Glutamatergic neuron (in vitro differentiated cells): ENCODE measurements around the gene ANO10. TPM values are rescaled to one million over a fixed set of nuclear protein-coding genes. Genes with fewer than 3 reads are reported as not detected.

Experiments used
- DNase-seq: peaks from one replicate; pipeline ENCODE4 v3.0.0; 2022
- H3K27ac Mint-ChIP-seq: one replicate; pipeline ENCODE4 v1.8.0; 2020; ENCODE audit warnings: mild to moderate bottlenecking, mixed read lengths, inconsistent platforms; ENCODE audit not compliant: unreplicated experiment
- H3K27me3 Mint-ChIP-seq: one replicate; pipeline ENCODE4 v1.8.0; 2020; ENCODE audit warnings: mild to moderate bottlenecking, moderate library complexity, mixed read lengths, inconsistent platforms; ENCODE audit not compliant: unreplicated experiment
- H3K36me3 Mint-ChIP-seq: one replicate; pipeline ENCODE4 v1.8.0; 2020; ENCODE audit warnings: mild to moderate bottlenecking, mixed read lengths, inconsistent platforms; ENCODE audit not compliant: unreplicated experiment
- H3K4me1 Mint-ChIP-seq: one replicate; pipeline ENCODE4 v1.8.0; 2020; ENCODE audit warnings: mild to moderate bottlenecking, low read depth, mixed read lengths, inconsistent platforms; ENCODE audit not compliant: unreplicated experiment
- H3K4me3 Mint-ChIP-seq: one replicate; pipeline ENCODE4 v1.8.0; 2020; ENCODE audit warnings: mild to moderate bottlenecking, mixed read lengths, inconsistent platforms; ENCODE audit not compliant: unreplicated experiment
- H3K9me3 Mint-ChIP-seq: one replicate; pipeline ENCODE4 v1.8.0; 2020; ENCODE audit warnings: mild to moderate bottlenecking, moderate library complexity, mixed read lengths, inconsistent platforms; ENCODE audit not compliant: unreplicated experiment
- total RNA-seq: library from RNA; stranded (reverse); fragmentation: NEBNext Ultra II Directional; extraction: Animal tissue kit (Norgen Biotek cat#: 25700); gene quantifications from one replicate; pipeline ENCODE4 v1.2.1, GENCODE V29; 2021; ENCODE audit not compliant: unreplicated experiment
- TF ChIP-seq, protein P1 (sequence below): fragments of 200-600 bp; sonication (generic); IDR thresholded peaks from one replicate; pipeline ENCODE4 v1.5.0; 2021; ENCODE audit not compliant: partially characterized antibody, unreplicated experiment

The ANO10 gene
- total RNA-seq, 1 donor from 2014 or later: 44.9 TPM

- Mint-ChIP-seq H3K4me1 (peaks cover 2% of the 10 kb centered on the region), H3K4me3 (no peak overlapping the region), H3K27me3 (peaks cover 2% of the 10 kb centered on the region), H3K36me3 (peaks cover 29% of the 10 kb centered on the region), H3K27ac (no peak overlapping the region), H3K9me3 (peaks cover 4% of the 10 kb centered on the region)
- TF ChIP-seq, protein P1, sequence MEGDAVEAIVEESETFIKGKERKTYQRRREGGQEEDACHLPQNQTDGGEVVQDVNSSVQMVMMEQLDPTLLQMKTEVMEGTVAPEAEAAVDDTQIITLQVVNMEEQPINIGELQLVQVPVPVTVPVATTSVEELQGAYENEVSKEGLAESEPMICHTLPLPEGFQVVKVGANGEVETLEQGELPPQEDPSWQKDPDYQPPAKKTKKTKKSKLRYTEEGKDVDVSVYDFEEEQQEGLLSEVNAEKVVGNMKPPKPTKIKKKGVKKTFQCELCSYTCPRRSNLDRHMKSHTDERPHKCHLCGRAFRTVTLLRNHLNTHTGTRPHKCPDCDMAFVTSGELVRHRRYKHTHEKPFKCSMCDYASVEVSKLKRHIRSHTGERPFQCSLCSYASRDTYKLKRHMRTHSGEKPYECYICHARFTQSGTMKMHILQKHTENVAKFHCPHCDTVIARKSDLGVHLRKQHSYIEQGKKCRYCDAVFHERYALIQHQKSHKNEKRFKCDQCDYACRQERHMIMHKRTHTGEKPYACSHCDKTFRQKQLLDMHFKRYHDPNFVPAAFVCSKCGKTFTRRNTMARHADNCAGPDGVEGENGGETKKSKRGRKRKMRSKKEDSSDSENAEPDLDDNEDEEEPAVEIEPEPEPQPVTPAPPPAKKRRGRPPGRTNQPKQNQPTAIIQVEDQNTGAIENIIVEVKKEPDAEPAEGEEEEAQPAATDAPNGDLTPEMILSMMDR: no peak
- no peak for DNase-seq
These were observed 286.0 kb downstream of the ANO10 start for GRCh38 chr3:43335799-43336198.

GRCh38 chr3:43334976-43335375, 286.8 kb downstream of the ANO10 start:
- Mint-ChIP-seq H3K36me3 (peaks cover 26% of the 10 kb centered on the region), H3K27me3 (peaks cover 2% of the 10 kb centered on the region), H3K4me3 (no peak overlapping the region), H3K27ac (no peak overlapping the region), H3K9me3 (peaks cover 4% of the 10 kb centered on the region), H3K4me1 (peaks cover 4% of the 10 kb centered on the region)
- DNase-seq: no peak
- TF ChIP-seq, protein P1: no peak

DNA sequence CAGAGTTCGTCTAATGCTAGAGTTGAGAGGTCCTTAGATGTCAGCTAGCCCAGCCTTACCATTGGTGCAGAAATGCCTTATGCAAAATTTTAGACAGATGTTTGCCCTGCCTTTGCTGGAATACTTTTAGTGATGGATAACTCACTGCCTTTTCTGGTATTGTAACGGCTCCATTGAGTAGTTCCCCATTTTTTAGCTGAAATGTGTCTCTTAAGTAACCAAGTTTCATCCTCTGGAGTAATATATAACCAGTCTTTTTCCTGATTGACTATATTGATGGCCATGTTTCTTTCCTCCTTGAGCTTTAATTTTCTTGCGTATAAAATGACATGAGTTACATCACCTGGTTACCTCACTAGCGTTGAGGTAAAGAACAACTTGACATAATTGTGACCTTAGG, 290.4 kb downstream of the ANO10 start:
- Mint-ChIP-seq H3K9me3 (peaks cover 2% of the 10 kb centered on the region), H3K36me3 (peaks cover 9% of the 10 kb centered on the region), H3K4me3 (no peak overlapping the region), H3K4me1 (peaks cover 18% of the 10 kb centered on the region), H3K27me3 (peaks cover 4% of the 10 kb centered on the region), H3K27ac (peak overlapping the region; percentile 43)
- TF ChIP-seq, protein P1: no peak
- no peak for DNase-seq

DNA sequence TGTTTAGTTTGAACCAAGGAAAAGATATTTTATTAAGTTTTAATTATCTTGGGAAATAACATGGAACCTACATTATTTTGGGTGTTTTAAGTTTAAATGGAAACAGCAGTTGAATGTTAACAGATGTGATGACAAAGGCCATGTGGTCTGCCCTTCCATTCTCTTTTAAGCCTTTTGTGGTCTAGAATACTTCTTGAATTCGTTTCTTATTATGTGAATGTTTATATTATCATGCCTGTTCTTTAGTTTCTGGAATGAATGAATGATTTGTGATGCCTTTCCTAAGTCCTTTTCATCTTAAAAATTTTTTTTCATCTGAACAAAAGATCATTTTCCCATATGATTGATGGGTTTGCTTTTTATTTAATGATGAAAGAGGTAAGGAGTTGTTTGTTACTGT, 290.8 kb downstream of the ANO10 start:
- peaks cover 5% of the 10 kb centered on the region for H3K27me3 Mint-ChIP-seq
- TF ChIP-seq, protein P1: no peak
- peak overlapping the region; percentile 43 for H3K27ac Mint-ChIP-seq
- peaks cover 2% of the 10 kb centered on the region for H3K9me3 Mint-ChIP-seq
- H3K4me3 Mint-ChIP-seq: no peak overlapping the region
- peaks cover 9% of the 10 kb centered on the region for H3K36me3 Mint-ChIP-seq
- peaks cover 19% of the 10 kb centered on the region for H3K4me1 Mint-ChIP-seq
- no peak for DNase-seq

DNA sequence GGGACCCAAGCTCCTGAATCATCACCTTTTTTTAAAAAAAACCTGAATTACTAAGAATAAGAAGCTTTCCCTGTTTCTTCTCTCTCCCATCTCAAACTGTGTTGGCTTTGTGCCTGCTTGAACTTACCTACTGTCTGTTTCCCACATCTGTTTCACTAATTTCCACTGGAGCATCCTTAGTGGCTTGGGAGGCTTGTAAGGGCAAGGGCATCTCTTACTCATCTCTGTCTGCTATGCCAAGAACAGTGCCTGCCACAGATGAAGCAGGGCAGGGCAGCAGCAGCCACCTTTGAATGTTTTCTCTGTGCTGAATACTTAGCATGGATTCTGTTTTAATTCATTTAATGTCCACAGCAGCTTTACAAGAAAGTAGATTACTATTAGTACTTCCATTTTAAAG, 293.2 kb downstream of the ANO10 start:
- no peak for DNase-seq
- peaks cover 5% of the 10 kb centered on the region for H3K27me3 Mint-ChIP-seq
- H3K27ac Mint-ChIP-seq: no peak overlapping the region
- H3K9me3 Mint-ChIP-seq: no peaks in the 10 kb centered on the region
- H3K4me3 Mint-ChIP-seq: no peak overlapping the region
- TF ChIP-seq, protein P1: no peak
- H3K4me1 Mint-ChIP-seq: peaks cover 19% of the 10 kb centered on the region
- H3K36me3 Mint-ChIP-seq: peaks cover 4% of the 10 kb centered on the region
